ENCODE measurements around the gene DLD. TPM values are rescaled to one million over a fixed set of nuclear protein-coding genes. Genes with fewer than 3 reads are reported as not detected.
"Not testable (repeated sequence)": the region's sequence is repeated elsewhere in the genome, so short reads cannot be mapped to it uniquely, and the experiment has no call there.

The DLD gene
- 10 to 100 TPM; 54.1 to 60.5 TPM for total RNA-seq

GRCh38 chr7:107890962-107891635 is at the start of gene DLD:
Gene DLD (plus strand): TSS chr7:107891183. CDS start chr7:107891251, 68 bp downstream.
- peak within 1 kb of the TSS; percentile 98 for H3K27ac Mint-ChIP-seq
- H3K4me1 Mint-ChIP-seq: peaks cover 42% of the 10 kb centered on the region
- CTCF ChIA-PET: interaction anchor here (0.7 to 3.3 kb wide), 4 partner anchors 11 to 73 kb away, joined by 3 to 20 read pairs (median 4); no protein-coding TSS in a partner anchor

GRCh38 chr7:107842213-107842612 is 48.8 kb upstream of the DLD start:
- no peak for DNase-seq
- no peak overlapping the region for H3K4me3 Mint-ChIP-seq
- no peak overlapping the region for H3K27ac Mint-ChIP-seq
- H3K4me1 Mint-ChIP-seq: no peaks in the 10 kb centered on the region
- H3K27me3 Mint-ChIP-seq: peaks cover 9% of the 10 kb centered on the region
- H3K9me3 Mint-ChIP-seq: peaks cover 4% of the 10 kb centered on the region
- CTCF ChIA-PET: no interaction called here
- POLR2A ChIA-PET: no interaction called here
- H3K36me3 Mint-ChIP-seq (ENCODE audit: low read depth): peaks cover 1% of the 10 kb centered on the region

More at GRCh38 chr7:107890962-107891635, at the start of gene DLD:
- DNase-seq: peak; percentile 95
- POLR2A ChIA-PET: interaction anchor here (0.7 kb wide), 2 partner anchors 9 to 112 kb away, joined by 3 to 4 read pairs; no protein-coding TSS in a partner anchor
- Mint-ChIP-seq H3K27me3 (peaks cover 3% of the 10 kb centered on the region), H3K4me3 (peak within 1 kb of the TSS; percentile 96), H3K36me3 (ENCODE audit: low read depth) (peaks cover 28% of the 10 kb centered on the region), H3K9me3 (peaks cover 5% of the 10 kb centered on the region)

- no peaks in the 10 kb centered on the region for H3K4me1 Mint-ChIP-seq
- H3K9me3 Mint-ChIP-seq: peaks cover 4% of the 10 kb centered on the region
- H3K4me3 Mint-ChIP-seq: no peak overlapping the region
- H3K27ac Mint-ChIP-seq: no peak overlapping the region
- peaks cover 7% of the 10 kb centered on the region for H3K27me3 Mint-ChIP-seq
- no peak for DNase-seq
- ChIA-PET POLR2A (no interaction called here), CTCF (no interaction called here)
- H3K36me3 Mint-ChIP-seq (ENCODE audit: low read depth): peaks cover 1% of the 10 kb centered on the region
These were observed 47.8 kb upstream of the DLD start for GRCh38 chr7:107843184-107843583.

- Mint-ChIP-seq H3K4me3 (no peak overlapping the region), H3K9me3 (no peaks in the 10 kb centered on the region), H3K27ac (no peak overlapping the region), H3K27me3 (peaks cover 7% of the 10 kb centered on the region), H3K36me3 (ENCODE audit: low read depth) (no peaks in the 10 kb centered on the region), H3K4me1 (no peaks in the 10 kb centered on the region)
- POLR2A ChIA-PET: no interaction called here
- CTCF ChIA-PET: interaction anchor here (0.7 to 1.1 kb wide), 2 partner anchors 11 to 91 kb away, joined by 3 to 6 read pairs; no protein-coding TSS in a partner anchor
- no peak for DNase-seq
These were observed 44.7 kb upstream of the DLD start for GRCh38 chr7:107846324-107846723.

- no peaks in the 10 kb centered on the region for H3K36me3 Mint-ChIP-seq (ENCODE audit: low read depth)
- H3K4me3 Mint-ChIP-seq: no peak overlapping the region
- no peaks in the 10 kb centered on the region for H3K9me3 Mint-ChIP-seq
- H3K4me1 Mint-ChIP-seq: no peaks in the 10 kb centered on the region
- ChIA-PET POLR2A (no interaction called here), CTCF (no interaction called here)
- H3K27me3 Mint-ChIP-seq: peaks cover 9% of the 10 kb centered on the region
- no peak overlapping the region for H3K27ac Mint-ChIP-seq
- DNase-seq: no peak
These were observed 43.7 kb upstream of the DLD start for GRCh38 chr7:107847168-107847835.

GRCh38 chr7:107847836-107848175 is 43.2 kb upstream of the DLD start:
- H3K9me3 Mint-ChIP-seq; H3K27me3 Mint-ChIP-seq; H3K4me1 Mint-ChIP-seq; H3K4me3 Mint-ChIP-seq; POLR2A ChIA-PET; H3K27ac Mint-ChIP-seq; H3K36me3 Mint-ChIP-seq (ENCODE audit: low read depth); DNase-seq; CTCF ChIA-PET: not testable (repeated sequence)

- CTCF ChIA-PET; H3K36me3 Mint-ChIP-seq (ENCODE audit: low read depth); H3K4me3 Mint-ChIP-seq; DNase-seq; POLR2A ChIA-PET; H3K9me3 Mint-ChIP-seq; H3K27me3 Mint-ChIP-seq; H3K27ac Mint-ChIP-seq; H3K4me1 Mint-ChIP-seq: not testable (repeated sequence)
These were observed 42.8 kb upstream of the DLD start for GRCh38 chr7:107848211-107848610.

GRCh38 chr7:107850216-107850615 is 40.8 kb upstream of the DLD start:
- Mint-ChIP-seq H3K4me1 (peaks cover 10% of the 10 kb centered on the region), H3K9me3 (no peaks in the 10 kb centered on the region), H3K27me3 (peaks cover 12% of the 10 kb centered on the region), H3K27ac (no peak overlapping the region), H3K36me3 (ENCODE audit: low read depth) (no peaks in the 10 kb centered on the region), H3K4me3 (no peak overlapping the region)
- no peak for DNase-seq
- ChIA-PET POLR2A (no interaction called here), CTCF (interaction anchor here (1.3 kb wide), 1 partner anchor 11 kb away, joined by 4 read pairs; no protein-coding TSS in a partner anchor)

- CTCF ChIA-PET: interaction anchor here (1.3 kb wide), 1 partner anchor 10 kb away, joined by 4 read pairs; no protein-coding TSS in a partner anchor
- H3K27me3 Mint-ChIP-seq: peaks cover 13% of the 10 kb centered on the region
- DNase-seq: no peak
- H3K9me3 Mint-ChIP-seq: no peaks in the 10 kb centered on the region
- H3K4me1 Mint-ChIP-seq: peaks cover 13% of the 10 kb centered on the region
- H3K36me3 Mint-ChIP-seq (ENCODE audit: low read depth): no peaks in the 10 kb centered on the region
- no peak overlapping the region for H3K4me3 Mint-ChIP-seq
- POLR2A ChIA-PET: no interaction called here
- no peak overlapping the region for H3K27ac Mint-ChIP-seq
These were observed 40.3 kb upstream of the DLD start for GRCh38 chr7:107850643-107851042.

GRCh38 chr7:107854454-107854853 is 36.5 kb upstream of the DLD start:
- no peak overlapping the region for H3K4me3 Mint-ChIP-seq

GRCh38 chr7:107854989-107855388 is 36.0 kb upstream of the DLD start:
- CTCF ChIA-PET: no interaction called here

More at GRCh38 chr7:107854454-107854853, 36.5 kb upstream of the DLD start:
- Mint-ChIP-seq H3K27ac (no peak overlapping the region), H3K27me3 (peaks cover 6% of the 10 kb centered on the region), H3K36me3 (ENCODE audit: low read depth) (peaks cover 4% of the 10 kb centered on the region), H3K4me1 (peaks cover 47% of the 10 kb centered on the region), H3K9me3 (no peaks in the 10 kb centered on the region)
- ChIA-PET POLR2A (no interaction called here), CTCF (interaction anchor here (1.6 kb wide), 2 partner anchors 20 to 23 kb away, joined by 4 to 5 read pairs; no protein-coding TSS in a partner anchor)
- no peak for DNase-seq

GRCh38 chr7:107856806-107857540 is 34.0 kb upstream of the DLD start:
- peak; percentile 65 for DNase-seq
- H3K9me3 Mint-ChIP-seq: no peaks in the 10 kb centered on the region
- H3K36me3 Mint-ChIP-seq (ENCODE audit: low read depth): peaks cover 4% of the 10 kb centered on the region
- peaks cover 50% of the 10 kb centered on the region for H3K4me1 Mint-ChIP-seq
- peak overlapping the region; percentile 95 for H3K27ac Mint-ChIP-seq
- ChIA-PET POLR2A (interaction anchor here (1.0 kb wide), 1 partner anchor 11 kb away, joined by 3 read pairs; no protein-coding TSS in a partner anchor), CTCF (interaction anchor here (1.3 to 1.6 kb wide), 2 partner anchors 10 to 114 kb away, joined by 3 to 5 read pairs; no protein-coding TSS in a partner anchor)
- H3K4me3 Mint-ChIP-seq: peak overlapping the region; percentile 43
- H3K27me3 Mint-ChIP-seq: peaks cover 6% of the 10 kb centered on the region

More at GRCh38 chr7:107854989-107855388, 36.0 kb upstream of the DLD start:
- POLR2A ChIA-PET: no interaction called here
- Mint-ChIP-seq H3K27ac (no peak overlapping the region), H3K4me1 (peaks cover 49% of the 10 kb centered on the region), H3K36me3 (ENCODE audit: low read depth) (peaks cover 4% of the 10 kb centered on the region), H3K27me3 (peaks cover 6% of the 10 kb centered on the region), H3K4me3 (no peak overlapping the region), H3K9me3 (no peaks in the 10 kb centered on the region)
- DNase-seq: no peak

GRCh38 chr7:107857541-107857912 is 33.5 kb upstream of the DLD start:
- no peak for DNase-seq
- Mint-ChIP-seq H3K27ac (peak overlapping the region; percentile 95), H3K27me3 (peaks cover 4% of the 10 kb centered on the region), H3K36me3 (ENCODE audit: low read depth) (peaks cover 4% of the 10 kb centered on the region), H3K4me1 (peaks cover 50% of the 10 kb centered on the region), H3K4me3 (peak overlapping the region; percentile 43), H3K9me3 (no peaks in the 10 kb centered on the region)
- ChIA-PET CTCF (interaction anchor here (1.3 to 1.6 kb wide), 2 partner anchors 10 to 114 kb away, joined by 3 to 5 read pairs; no protein-coding TSS in a partner anchor), POLR2A (interaction anchor here (1.0 kb wide), 1 partner anchor 10 kb away, joined by 3 read pairs; no protein-coding TSS in a partner anchor)

Data from activated CD4-positive, alpha-beta T cell treated with anti-CD3 and anti-CD28 coated beads, Interleukin-2, amount 10 ng/mL, durations not matched to agents 7 days and 5 days (primary cell).